PFSK-1 (cell line): ENCODE results near the gene ASPM.

ENCODE experiments used
- FOXP2 ChIP-seq: optimal IDR thresholded peaks from 2 replicates; pipeline ENCODE3; 2011; ENCODE audit warnings: borderline replicate concordance, control low read depth, inconsistent platforms; ENCODE audit not compliant: insufficient read depth; ENCODE audit errors: extremely low read length, extremely low read depth
- POLR2AphosphoS5 ChIP-seq: IDR thresholded peaks from 2 replicates; pipeline ENCODE4 v1.6.1; 2012; ENCODE audit warnings: low read depth, mild to moderate bottlenecking, control low read depth, low read length, moderate library complexity
- REST ChIP-seq, 2 experiments: IDR thresholded peaks; 2 replicates each; pipeline versions ENCODE4 v1.6.1 to v1.8.0; 2011 to 2012; ENCODE audit warnings: low read depth in 2 of 2, low read length in 2 of 2, control low read depth in 1 of 2, inconsistent platforms in 1 of 2, mild to moderate bottlenecking in 1 of 2, moderate library complexity in 1 of 2; ENCODE audit not compliant: insufficient read depth in 1 of 2
- SIN3A ChIP-seq: IDR thresholded peaks from 2 replicates; pipeline ENCODE4 v1.6.1; 2012; ENCODE audit warnings: mild to moderate bottlenecking, low read length, moderate library complexity, borderline replicate concordance; ENCODE audit not compliant: insufficient read depth
- TAF1 ChIP-seq: IDR thresholded peaks from 2 replicates; pipeline ENCODE4 v1.6.1; 2012; ENCODE audit warnings: low read length, control low read depth, borderline replicate concordance; ENCODE audit not compliant: insufficient read depth

ASPM gene

GRCh38 chr1:197066719-197067456 lies 79.6 kb downstream of the ASPM start, which contains the start of gene F13B:
Gene F13B, minus strand, starts transcription at chr1:197067260. Its CDS starts 37 bp downstream, at chr1:197067223.
- TF ChIP-seq SIN3A (no peak), POLR2AphosphoS5 (no peak), TAF1 (no peak), FOXP2 (no peak), REST (IDR thresholded peaks at IDR 0.05; ENCODE audit: insufficient read depth in 1 of 2, low read depth in 2 of 2, low read length in 2 of 2) (no peak)

DNA sequence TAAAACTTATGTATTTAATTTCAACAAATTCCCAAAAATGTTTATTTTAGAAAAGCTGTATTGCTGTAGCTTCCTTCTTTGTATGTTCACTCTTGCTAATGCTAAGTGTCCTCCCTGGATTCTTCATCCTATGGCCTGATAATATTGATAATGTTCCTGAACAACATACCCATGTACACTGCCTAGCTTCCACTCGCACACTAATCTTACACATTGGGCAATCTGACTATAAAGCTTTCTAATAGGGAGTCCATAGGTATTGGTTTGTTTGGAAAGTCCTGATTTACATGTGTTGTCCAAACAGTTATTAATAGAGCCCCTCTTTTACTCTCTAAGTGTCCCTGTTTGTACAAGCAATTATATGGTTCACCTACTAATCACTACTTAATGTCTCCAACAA lies 80.2 kb downstream of the ASPM start:
- TF ChIP-seq POLR2AphosphoS5 (no peak), SIN3A (no peak), FOXP2 (no peak), TAF1 (no peak), REST (IDR thresholded peaks at IDR 0.05; ENCODE audit: insufficient read depth in 1 of 2, low read depth in 2 of 2, low read length in 2 of 2) (no peak)

GRCh38 chr1:197065559-197065958 lies 80.9 kb downstream of the ASPM start:
- TF ChIP-seq SIN3A (no peak), REST (IDR thresholded peaks at IDR 0.05; ENCODE audit: insufficient read depth in 1 of 2, low read depth in 2 of 2, low read length in 2 of 2) (no peak), POLR2AphosphoS5 (no peak), FOXP2 (no peak), TAF1 (no peak)

GRCh38 chr1:197063212-197063611 lies 83.3 kb downstream of the ASPM start:
- TF ChIP-seq FOXP2 = no peak
- no peak for TF ChIP-seq TAF1
- TF ChIP-seq SIN3A = no peak
- TF ChIP-seq POLR2AphosphoS5 = no peak
- no peak for TF ChIP-seq REST (IDR thresholded peaks at IDR 0.05; ENCODE audit: insufficient read depth in 1 of 2, low read depth in 2 of 2, low read length in 2 of 2)
